ENCODE data around the gene HOATZ.

The HOATZ gene

GRCh38 chr11:111549196-111549868 is 34.8 kb downstream of the HOATZ start:
- DNase-seq (ENCODE audit: low read depth), result no peak

- no peak for DNase-seq (ENCODE audit: low read depth)
These were observed 35.3 kb downstream of the HOATZ start for GRCh38 chr11:111549869-111550203.

- no peak for DNase-seq (ENCODE audit: low read depth)
These were observed 35.7 kb downstream of the HOATZ start for GRCh38 chr11:111550258-111550657.

- peak; percentile 72 for DNase-seq (ENCODE audit: low read depth)
These were observed 40.0 kb downstream of the HOATZ start for GRCh38 chr11:111554532-111554931.

- DNase-seq (ENCODE audit: low read depth), result no peak
These were observed 40.7 kb downstream of the HOATZ start for GRCh38 chr11:111555255-111555654.

GRCh38 chr11:111557425-111558111 is 43.0 kb downstream of the HOATZ start:
- DNase-seq (ENCODE audit: low read depth), result peak; percentile 98

- no peak for DNase-seq (ENCODE audit: low read depth)
These were observed 45.4 kb downstream of the HOATZ start for GRCh38 chr11:111559800-111560464.

GRCh38 chr11:111560800-111561199 is 46.2 kb downstream of the HOATZ start:
- no peak for DNase-seq (ENCODE audit: low read depth)

- peak; percentile 36 for DNase-seq (ENCODE audit: low read depth)
These were observed 46.7 kb downstream of the HOATZ start for GRCh38 chr11:111561306-111561705.

- DNase-seq (ENCODE audit: low read depth), result peak; percentile 85
These were observed 47.3 kb downstream of the HOATZ start for GRCh38 chr11:111561791-111562325.

- no peak for DNase-seq (ENCODE audit: low read depth)
These were observed 48.3 kb downstream of the HOATZ start for GRCh38 chr11:111562692-111563389.

GRCh38 chr11:111565114-111565720 is 50.6 kb downstream of the HOATZ start:
- peak; percentile 82 for DNase-seq (ENCODE audit: low read depth)

GRCh38 chr11:111566324-111566723 is 51.7 kb downstream of the HOATZ start:
- DNase-seq (ENCODE audit: low read depth), result no peak

GRCh38 chr11:111569476-111569875 is 54.9 kb downstream of the HOATZ start:
- DNase-seq (ENCODE audit: low read depth), result no peak

- peak; percentile 33 for DNase-seq (ENCODE audit: low read depth)
These were observed 56.2 kb downstream of the HOATZ start for GRCh38 chr11:111570796-111571195.

GRCh38 chr11:111571829-111572501 is 57.4 kb downstream of the HOATZ start:
- DNase-seq (ENCODE audit: low read depth), result peak; percentile 43

GRCh38 chr11:111572581-111572980 is 58.0 kb downstream of the HOATZ start:
- no peak for DNase-seq (ENCODE audit: low read depth)

GRCh38 chr11:111573821-111574249 is 59.3 kb downstream of the HOATZ start:
- DNase-seq (ENCODE audit: low read depth), result no peak

- DNase-seq (ENCODE audit: low read depth), result peak; percentile 37
These were observed 60.0 kb downstream of the HOATZ start for GRCh38 chr11:111574373-111575225.

- no peak for DNase-seq (ENCODE audit: low read depth)
These were observed 61.2 kb downstream of the HOATZ start for GRCh38 chr11:111575740-111576139.

Measured in ELR (cell line).